Activated gamma-delta T cell treated with anti-CD3 and anti-CD28 coated beads, Interleukin-2, amount 50 U/mL, for 16 hours (primary cell): ENCODE data around the gene OLFM2.
"Not testable (repeated sequence)": the region's sequence is repeated elsewhere in the genome, so short reads cannot be mapped to it uniquely, and the experiment has no call there.

Source experiments
- DNase-seq: peaks from one replicate; pipeline ENCODE4 v3.0.0-alpha.2; 2020; ENCODE audit warnings: low read depth

The OLFM2 gene

DNA sequence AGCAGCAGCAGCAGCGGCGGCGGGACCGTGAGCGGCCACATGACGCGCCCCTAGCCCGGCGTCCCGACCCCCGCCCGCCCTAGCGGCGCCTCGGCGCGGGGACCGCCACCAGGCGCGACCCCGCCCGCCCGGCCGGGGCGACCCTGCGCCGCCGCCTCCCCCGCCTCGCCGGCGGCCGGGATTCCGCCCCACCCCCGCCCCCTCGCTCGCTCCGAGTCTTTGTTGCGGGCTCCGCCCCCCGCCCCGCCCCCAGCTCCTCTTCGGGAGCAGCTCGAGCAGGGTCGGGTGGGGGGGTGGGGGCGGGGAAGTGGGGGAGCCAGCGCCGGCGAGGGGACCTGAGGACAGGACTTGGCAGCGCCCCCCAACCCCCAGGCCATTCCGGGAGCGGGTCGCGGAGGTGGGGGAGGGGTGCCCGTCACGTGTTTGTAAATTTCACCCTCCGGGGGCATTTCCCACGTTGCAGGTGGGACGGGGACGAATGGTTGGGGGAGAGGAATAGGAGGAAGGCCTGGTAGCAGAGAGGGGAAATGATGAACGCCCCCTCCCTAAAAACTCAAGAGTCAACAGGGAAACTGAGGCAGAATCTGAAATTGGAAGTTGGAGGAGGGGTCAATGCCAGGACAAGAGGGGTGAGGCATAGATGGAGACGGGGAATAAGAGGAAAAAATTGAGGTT is at the start of gene OLFM2:
Gene OLFM2 (minus strand): TSS at position 190 of the 675 bp plus-strand sequence. CDS start 149 bp downstream, at position 41.
- no peak for DNase-seq

DNA sequence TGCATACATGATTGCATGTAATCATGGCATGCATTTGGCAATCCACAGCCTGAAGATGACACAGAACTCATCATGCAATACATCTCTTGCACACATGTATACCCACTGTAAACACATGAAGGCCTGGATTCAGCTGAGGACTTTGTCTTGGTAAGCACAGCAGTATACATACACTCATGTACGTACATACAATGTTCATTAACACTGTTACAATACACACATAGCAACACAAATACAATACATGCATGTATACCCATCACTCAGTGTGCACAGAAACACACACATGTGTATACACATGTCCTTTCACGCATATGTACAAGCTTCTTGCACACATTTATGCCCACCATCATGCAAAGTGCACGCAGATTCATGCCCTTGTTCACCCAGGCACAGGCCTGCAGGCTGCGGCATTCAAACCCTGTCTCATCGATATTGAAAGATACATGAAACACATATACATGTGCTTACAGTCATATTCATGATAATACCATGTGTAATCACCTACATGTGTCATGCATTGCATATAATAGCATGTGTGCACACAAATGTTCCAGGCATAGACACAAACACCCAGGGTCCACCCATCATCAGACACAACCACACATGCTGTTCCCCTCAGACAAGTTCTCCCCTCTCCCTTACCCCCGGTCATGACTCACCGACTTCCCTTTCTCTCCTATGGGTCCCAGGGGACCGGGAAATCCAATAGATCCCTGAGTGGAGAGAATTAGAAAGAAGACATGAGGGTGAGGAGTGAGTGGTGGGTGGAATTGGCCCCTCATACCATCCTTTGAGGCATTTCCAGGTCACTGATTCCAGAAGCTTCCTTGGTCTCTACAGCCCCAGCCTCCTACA is 45.3 kb upstream of the OLFM2 start:
- DNase-seq, result no peak

GRCh38 chr19:9972103-9972502 is 35.8 kb upstream of the OLFM2 start:
- no peak for DNase-seq

DNA sequence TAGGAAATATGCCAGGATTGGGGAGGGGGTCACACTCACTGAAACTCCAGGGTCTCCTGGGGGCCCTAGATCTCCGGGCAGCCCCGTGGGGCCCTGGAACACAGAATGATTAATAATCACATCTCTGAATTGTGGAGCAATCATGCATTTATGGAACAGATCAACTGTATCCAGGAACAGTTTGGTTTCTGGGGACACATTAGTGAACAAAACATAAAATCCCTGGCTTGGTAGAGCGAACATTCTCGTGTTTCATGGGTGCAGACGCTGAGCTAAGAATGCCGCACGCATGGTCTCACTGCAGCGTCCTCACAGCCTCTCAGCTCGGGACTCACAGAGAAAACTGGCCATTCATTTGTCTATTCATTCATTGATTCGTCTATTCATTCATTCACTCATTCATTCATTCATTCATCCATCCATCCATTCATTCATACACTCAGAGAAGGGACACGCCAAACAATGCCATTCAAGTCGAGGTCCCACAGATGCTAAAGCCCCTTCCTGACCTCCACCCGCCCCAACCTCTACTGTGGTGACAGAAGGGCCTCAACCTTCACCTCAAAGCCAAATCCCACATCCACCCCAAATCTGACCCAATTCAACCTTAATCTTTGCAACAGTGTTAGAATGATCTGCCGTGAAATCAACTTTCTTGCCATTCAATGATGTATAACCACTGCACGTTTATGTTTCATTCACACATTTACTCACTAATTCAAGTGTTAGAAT is 35.0 kb upstream of the OLFM2 start:
- no peak for DNase-seq

DNA sequence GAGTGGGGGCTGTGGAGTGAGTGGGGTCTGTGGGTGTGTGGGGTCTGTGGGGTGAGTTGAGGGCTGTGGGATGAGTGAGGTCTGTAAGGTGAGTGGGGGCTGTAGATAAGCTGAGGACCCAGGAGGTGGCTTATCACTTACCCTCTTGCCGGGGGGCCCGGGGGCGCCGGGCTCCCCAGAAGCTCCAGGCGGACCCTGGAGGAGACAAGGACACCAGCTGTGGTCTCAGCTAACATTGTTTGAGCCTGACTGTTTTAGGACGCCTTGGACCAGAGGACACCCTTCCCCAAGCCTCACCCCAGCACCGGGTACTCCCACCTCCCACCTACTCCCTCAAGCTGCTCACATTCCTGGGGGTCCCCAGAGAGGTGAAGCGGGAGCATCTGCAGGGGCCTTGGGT is 34.2 kb upstream of the OLFM2 start:
- no peak for DNase-seq

DNA sequence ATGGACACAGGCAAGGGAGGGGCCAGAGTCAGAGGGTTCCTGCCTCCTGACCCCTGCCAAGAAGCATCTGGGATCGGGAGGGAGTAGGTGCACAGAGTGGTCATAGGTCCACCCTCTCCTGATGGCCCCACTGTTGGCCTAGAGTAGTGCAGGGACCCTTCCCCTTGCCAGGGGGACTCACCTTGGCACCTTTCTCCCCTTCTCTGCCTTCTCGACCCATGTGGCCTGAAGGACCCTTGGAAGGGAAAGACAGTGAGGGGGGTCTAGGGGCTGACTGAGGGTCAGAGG is 33.3 kb upstream of the OLFM2 start:
- no peak for DNase-seq

DNA sequence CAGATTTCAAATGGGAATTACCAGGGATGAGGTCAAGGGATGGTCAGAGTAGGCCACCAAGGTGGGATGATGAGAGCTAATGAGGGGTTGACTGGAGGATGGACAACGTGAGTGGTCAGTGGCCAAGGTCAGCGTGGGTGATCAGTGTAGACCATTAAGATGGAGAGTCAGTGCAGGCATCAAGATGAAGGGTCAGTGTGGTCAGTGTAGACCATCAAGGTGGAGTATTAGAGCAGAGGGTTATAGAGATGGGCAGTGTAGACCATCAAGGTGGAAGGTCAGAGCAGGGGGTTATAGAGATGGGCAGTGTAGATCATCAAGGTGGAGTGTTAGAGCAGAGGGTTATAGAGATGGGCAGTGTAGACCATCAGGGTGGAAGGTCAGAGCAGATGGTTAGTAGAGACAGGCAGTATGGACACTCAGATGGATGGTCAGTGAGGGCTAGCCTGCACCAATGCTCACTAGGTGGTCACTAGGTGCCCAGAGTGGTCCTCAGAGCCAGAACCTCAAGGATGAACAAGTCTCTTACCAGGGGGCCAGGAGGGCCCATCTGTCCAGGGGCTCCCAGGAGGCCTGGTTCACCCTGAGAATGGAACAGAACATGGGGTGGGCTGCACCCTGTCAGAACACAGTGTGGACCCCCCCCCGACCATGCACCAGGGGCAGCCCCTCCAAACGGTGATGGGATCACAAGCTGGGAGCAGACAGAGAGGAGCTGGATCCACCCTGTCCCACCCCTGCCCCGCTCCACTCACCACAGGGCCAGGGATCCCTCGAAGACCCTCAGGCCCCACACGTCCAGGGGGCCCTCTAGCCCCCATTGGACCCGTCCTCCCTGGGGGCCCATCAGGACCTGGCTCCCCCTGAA is 32.7 kb upstream of the OLFM2 start:
- no peak for DNase-seq

DNA sequence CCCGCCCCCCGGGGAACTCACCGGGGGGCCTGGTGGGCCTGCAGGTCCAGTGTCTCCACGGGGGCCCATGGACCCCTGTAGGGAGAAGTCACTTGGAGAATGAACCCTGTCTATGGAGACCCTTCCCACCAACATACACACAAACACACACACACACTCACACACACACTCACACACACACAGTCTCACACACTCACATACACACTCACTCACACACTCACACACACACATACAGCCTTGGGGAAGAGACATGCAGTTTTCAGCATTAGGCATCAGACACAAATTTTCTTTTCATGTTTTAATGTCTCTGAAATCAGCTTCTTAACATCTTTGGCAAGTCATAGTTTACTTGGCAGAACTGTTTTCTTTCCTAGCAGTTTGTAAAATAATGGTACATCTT is 31.0 kb upstream of the OLFM2 start:
- no peak for DNase-seq

DNA sequence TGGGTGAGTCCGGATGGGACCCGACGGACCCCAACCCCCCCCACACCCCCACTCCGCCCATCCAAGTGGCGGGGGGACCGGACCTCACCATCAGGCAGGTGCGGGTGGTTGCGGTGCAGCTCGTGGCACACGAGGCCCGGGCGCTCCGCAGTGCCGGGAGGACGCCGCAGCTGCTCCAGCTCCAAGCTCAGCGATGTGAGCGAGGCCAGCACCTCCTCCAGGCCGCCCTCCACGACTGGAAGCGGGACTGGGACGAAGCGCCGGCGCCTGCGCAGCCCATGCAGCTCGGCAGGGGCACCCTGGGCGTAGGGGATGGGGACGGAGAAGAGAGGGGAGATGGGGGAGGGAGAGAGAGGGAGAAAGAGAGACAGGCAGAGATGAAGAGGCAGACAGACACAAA is 30.1 kb upstream of the OLFM2 start:
- no peak for DNase-seq

GRCh38 chr19:9966024-9966423 is 29.7 kb upstream of the OLFM2 start:
- DNase-seq, result no peak

GRCh38 chr19:9962623-9963290 is 26.4 kb upstream of the OLFM2 start:
- DNase-seq, result no peak

- DNase-seq, result no peak
These were observed 24.8 kb upstream of the OLFM2 start for GRCh38 chr19:9961103-9961502.

GRCh38 chr19:9958379-9958821 is 22.1 kb upstream of the OLFM2 start:
- no peak for DNase-seq

DNA sequence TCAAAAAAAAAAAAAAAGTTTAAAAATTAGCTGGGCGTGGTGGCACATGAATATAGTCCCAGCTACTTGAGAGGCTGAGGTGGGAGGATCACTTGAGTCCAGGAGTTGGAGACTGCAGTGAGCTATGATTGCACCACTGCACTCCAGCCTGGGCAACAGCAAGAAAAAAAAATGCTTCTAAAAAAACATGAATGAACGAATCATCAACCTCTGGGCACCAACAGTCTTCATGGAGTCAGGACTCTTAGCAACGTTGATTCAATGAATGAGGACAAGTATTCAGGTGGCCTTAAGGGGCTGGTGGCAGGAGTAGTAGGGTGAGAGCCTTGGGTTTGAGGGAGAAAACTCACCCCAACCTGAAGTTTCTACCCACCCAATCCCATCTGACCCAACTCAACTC is 20.6 kb upstream of the OLFM2 start:
- no peak for DNase-seq

DNA sequence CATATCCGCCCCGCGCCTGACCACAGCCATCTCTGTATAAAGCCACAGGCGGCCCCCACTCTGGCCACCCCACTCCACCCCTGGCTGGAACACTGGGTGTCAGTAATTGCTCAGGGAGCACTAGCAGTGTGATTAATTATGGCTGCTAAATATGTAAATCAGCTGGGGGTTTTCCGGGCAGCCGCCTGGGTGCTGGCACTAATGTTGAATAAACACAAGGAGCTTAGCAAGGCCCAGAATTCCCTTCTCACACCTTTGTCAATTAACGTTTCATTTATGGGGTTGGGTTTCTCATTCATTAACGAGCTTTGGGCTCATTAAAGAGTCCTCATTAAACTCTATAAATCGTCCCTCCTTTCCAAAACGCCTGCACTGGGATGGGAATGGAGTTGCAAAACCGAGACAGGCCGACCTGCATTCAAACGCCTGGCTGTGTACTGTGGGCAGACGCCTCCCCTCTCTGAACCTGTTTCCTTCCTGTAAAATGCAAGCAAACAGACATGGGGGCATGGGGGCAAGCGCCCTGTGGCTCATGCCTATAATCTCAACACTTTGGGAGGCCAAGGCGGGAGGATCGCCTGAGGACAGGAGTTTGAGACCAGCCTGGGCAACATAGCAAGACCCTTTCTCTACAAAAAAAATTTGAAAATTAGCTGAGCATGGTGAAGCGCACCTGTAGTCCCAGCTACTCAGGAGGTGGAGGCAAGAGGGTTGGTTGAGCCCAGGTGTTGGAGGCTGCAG is 17.7 kb upstream of the OLFM2 start:
- no peak for DNase-seq

- no peak for DNase-seq
These were observed 16.0 kb upstream of the OLFM2 start for GRCh38 chr19:9952276-9952675.

- DNase-seq, result no peak
These were observed 11.1 kb upstream of the OLFM2 start for GRCh38 chr19:9947441-9947840.

DNA sequence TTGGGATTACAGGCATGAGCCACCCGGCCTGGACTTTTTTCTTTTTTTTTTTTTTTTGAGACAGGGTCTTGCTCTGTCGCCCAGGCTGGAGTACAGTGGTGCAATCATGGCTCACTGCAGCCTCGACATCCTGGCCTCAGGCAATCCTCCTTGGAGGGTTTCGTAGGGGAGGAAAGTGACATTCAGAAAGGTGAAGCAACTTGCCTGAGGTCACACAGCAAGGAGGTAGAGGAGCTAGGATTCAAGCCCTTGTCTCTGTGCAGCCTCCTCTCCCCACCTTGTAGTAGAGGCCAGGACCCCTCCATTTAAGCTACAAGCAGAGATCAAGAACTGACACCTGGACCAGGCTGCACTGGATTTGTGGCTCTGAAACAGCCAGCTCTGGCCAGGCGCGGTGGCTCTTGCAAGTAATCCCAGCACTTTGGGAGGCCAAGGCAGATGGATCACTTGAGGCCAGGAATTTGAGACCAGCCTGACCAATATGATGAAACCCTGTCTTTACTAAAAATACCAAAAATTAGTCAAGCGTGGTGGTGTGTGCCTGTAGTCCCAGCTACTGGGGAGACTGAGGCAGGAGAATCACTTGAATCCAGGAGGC is 10.3 kb upstream of the OLFM2 start:
- not testable (repeated sequence) for DNase-seq

DNA sequence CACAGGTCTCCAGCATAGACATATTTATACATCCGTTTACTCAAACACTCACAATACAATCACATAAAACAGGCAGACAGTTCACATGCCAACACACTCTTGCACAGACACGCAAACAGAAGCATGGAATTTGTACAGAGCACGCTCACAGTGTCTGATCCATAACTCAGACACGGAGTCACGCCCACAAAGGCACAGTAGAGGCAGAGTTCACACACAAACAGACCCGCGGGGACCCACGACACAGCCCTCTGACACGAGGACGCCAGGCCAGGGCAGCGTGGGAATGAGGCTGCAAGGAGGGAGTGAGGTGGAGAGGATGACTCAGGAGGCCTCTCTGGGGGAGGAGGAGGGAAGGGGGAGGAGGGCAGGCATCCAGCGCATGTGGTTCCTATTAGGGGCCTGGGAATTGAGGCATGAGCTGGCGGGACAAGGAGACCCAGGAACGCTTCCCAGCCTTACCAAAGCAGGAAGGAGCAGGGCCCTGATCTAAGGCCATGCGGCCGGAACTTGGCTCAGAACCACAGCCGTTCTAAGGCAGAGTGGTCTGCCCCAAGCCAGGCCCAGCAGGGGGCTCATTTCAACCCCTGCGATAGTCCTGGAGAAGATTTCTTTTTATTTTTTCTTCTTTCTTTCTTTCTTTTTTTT is 9.1 kb upstream of the OLFM2 start:
- DNase-seq, result no peak

- DNase-seq, result no peak
These were observed 7.4 kb upstream of the OLFM2 start for GRCh38 chr19:9943744-9944143.
